NT2/D1 (cell line): ENCODE data around the gene ELP4.
"Not testable (repeated sequence)": the region's sequence is repeated elsewhere in the genome, so short reads cannot be mapped to it uniquely, and the experiment has no call there.

Source experiments
- SUZ12 ChIP-seq: IDR thresholded peaks from 2 replicates; pipeline ENCODE4 v1.6.1; 2011; ENCODE audit not compliant: insufficient read length, insufficient read depth; ENCODE audit errors: extremely low read depth
- YY1 ChIP-seq: IDR thresholded peaks from 2 replicates; pipeline ENCODE4 v1.6.1; 2011; ENCODE audit not compliant: insufficient read length, insufficient read depth
- ZNF274 ChIP-seq: IDR thresholded peaks from 2 replicates; pipeline ENCODE4 v1.6.1; 2011; ENCODE audit warnings: mild to moderate bottlenecking, low read depth, low read length

GRCh38 chr11:31579412-31579811 lies 69.8 kb downstream of the ELP4 start:
- not testable (repeated sequence) for TF ChIP-seq YY1, ZNF274, SUZ12
